ENCODE results near the gene MSANTD1. TPM values are rescaled to one million over a fixed set of nuclear protein-coding genes. Genes with fewer than 3 reads are reported as not detected.

Gene MSANTD1
- total and polyA plus RNA-seq, 4 donors = 0.05 to 1.2 (median 0.23) TPM; not detected in 1

- Histone ChIP-seq H3K27ac (ENCODE audit: low read depth in 1 of 2, low read length in 2 of 2) (no peak overlapping the region), H3K4me3 (ENCODE audit: low read depth in 1 of 3, low read length in 3 of 3) (no peak overlapping the region), H3K36me3 (ENCODE audit: control insufficient read depth in 4 of 4, insufficient read depth in 3 of 4, low read depth in 1 of 4, low read length in 3 of 4) (peaks cover 14 to 55% (median 15%) of the 10 kb centered on the region in 4 donors), H3K9ac (ENCODE audit: low read depth in 1 of 2, low read length in 2 of 2) (no peak overlapping the region), H3K4me1 (ENCODE audit: control insufficient read depth in 4 of 4, insufficient read depth in 4 of 4, low read length in 3 of 4) (no peaks in the 10 kb centered on the region), H3K27me3 (ENCODE audit: control insufficient read depth in 4 of 4, insufficient read depth in 4 of 4, low read length in 3 of 4) (no peaks in the 10 kb centered on the region), H3K9me3 (ENCODE audit: control insufficient read depth in 4 of 4, low read length in 3 of 4) (no peaks in the 10 kb centered on the region)
- no peak for DNase-seq (ENCODE audit: low spot score)
- no peak for TF ChIP-seq HNF4G (IDR thresholded peaks at IDR 0.05)
- TF ChIP-seq SP1 (IDR thresholded peaks at IDR 0.05) = no peak
- no peak for TF ChIP-seq REST (IDR thresholded peaks at IDR 0.05)
- TF ChIP-seq, protein P1, sequence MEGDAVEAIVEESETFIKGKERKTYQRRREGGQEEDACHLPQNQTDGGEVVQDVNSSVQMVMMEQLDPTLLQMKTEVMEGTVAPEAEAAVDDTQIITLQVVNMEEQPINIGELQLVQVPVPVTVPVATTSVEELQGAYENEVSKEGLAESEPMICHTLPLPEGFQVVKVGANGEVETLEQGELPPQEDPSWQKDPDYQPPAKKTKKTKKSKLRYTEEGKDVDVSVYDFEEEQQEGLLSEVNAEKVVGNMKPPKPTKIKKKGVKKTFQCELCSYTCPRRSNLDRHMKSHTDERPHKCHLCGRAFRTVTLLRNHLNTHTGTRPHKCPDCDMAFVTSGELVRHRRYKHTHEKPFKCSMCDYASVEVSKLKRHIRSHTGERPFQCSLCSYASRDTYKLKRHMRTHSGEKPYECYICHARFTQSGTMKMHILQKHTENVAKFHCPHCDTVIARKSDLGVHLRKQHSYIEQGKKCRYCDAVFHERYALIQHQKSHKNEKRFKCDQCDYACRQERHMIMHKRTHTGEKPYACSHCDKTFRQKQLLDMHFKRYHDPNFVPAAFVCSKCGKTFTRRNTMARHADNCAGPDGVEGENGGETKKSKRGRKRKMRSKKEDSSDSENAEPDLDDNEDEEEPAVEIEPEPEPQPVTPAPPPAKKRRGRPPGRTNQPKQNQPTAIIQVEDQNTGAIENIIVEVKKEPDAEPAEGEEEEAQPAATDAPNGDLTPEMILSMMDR (IDR thresholded peaks at IDR 0.05; ENCODE audit: low read depth, low read length, missing input control) = no peak
- TF ChIP-seq, protein P2, sequence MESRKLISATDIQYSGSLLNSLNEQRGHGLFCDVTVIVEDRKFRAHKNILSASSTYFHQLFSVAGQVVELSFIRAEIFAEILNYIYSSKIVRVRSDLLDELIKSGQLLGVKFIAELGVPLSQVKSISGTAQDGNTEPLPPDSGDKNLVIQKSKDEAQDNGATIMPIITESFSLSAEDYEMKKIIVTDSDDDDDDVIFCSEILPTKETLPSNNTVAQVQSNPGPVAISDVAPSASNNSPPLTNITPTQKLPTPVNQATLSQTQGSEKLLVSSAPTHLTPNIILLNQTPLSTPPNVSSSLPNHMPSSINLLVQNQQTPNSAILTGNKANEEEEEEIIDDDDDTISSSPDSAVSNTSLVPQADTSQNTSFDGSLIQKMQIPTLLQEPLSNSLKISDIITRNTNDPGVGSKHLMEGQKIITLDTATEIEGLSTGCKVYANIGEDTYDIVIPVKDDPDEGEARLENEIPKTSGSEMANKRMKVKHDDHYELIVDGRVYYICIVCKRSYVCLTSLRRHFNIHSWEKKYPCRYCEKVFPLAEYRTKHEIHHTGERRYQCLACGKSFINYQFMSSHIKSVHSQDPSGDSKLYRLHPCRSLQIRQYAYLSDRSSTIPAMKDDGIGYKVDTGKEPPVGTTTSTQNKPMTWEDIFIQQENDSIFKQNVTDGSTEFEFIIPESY (IDR thresholded peaks at IDR 0.05) = no peak
- TF ChIP-seq NR2F2 (IDR thresholded peaks at IDR 0.05) = no peak
- no peak for TF ChIP-seq HNF4A (conservative IDR thresholded peaks at IDR 0.05)
- no peak for TF ChIP-seq YY1 (IDR thresholded peaks at IDR 0.05)
- TF ChIP-seq FOXA1 (IDR thresholded peaks at IDR 0.05) = no peak
- no peak for TF ChIP-seq JUND (IDR thresholded peaks at IDR 0.05)
- no peak for TF ChIP-seq EGR1 (IDR thresholded peaks at IDR 0.05; ENCODE audit: low read depth in 2 of 2)
- TF ChIP-seq GABPA (IDR thresholded peaks at IDR 0.05 in 1 of 2, conservative IDR thresholded peaks at IDR 0.05 in 1 of 2) = no peak
- no peak for TF ChIP-seq TAF1 (conservative IDR thresholded peaks at IDR 0.05)
- no peak for TF ChIP-seq FOXA2 (IDR thresholded peaks at IDR 0.05)
- no peak for TF ChIP-seq RXRA (IDR thresholded peaks at IDR 0.05)
- TF ChIP-seq, protein P3, sequence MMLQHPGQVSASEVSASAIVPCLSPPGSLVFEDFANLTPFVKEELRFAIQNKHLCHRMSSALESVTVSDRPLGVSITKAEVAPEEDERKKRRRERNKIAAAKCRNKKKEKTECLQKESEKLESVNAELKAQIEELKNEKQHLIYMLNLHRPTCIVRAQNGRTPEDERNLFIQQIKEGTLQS (IDR thresholded peaks at IDR 0.05) = no peak
- 86% methylated on average over 17 of the region's 17 CpGs for WGBS
Measured at GRCh38 chr4:3241898-3242524, 6.9 kb upstream of the MSANTD1 start.
